K562 (cell line): ENCODE measurements around the gene OR2AT4. TPM values are rescaled to one million over a fixed set of nuclear protein-coding genes. Genes with fewer than 3 reads are reported as not detected.

Experiments used
- ATAC-seq: fragments of 200-7000 bp; cut with Tn5 transposase; 3 replicates; pipeline ENCODE4 v1.9.1; 2020; ENCODE audit warnings: moderate library complexity
- BruUV-seq: library from RNA; stranded (reverse); fragments of 400-500 nt; replicated peaks from 2 replicates; lab custom pipeline; 2021; lab: Mats Ljungman, UMichigan
- CTCF ChIA-PET: fragments of 300-600 bp; formaldehyde crosslinking; extraction: SDS; loops from one replicate; lab custom pipeline; 2021; ENCODE audit warnings: low intra/inter-chr PET ratio; lab: Yijun Ruan, JAX
- POLR2A ChIA-PET: fragments of 300-600, 350-650 bp; sonication (Branson Sonifier 250); formaldehyde crosslinking; extraction: SDS; loops from one replicate; lab custom pipeline; 2021; ENCODE audit warnings: antibody characterized with exemption, inconsistent platforms; lab: Yijun Ruan, JAX
- DNase-seq, 4 experiments: peaks; one replicate each; pipeline versions ENCODE4 v3.0.0 to v3.0.0-alpha.2; 2011 to 2018; ENCODE audit warnings: low spot score in 3 of 4, mixed read lengths in 3 of 4; ENCODE audit errors: extremely low read depth in 1 of 4
- FAIRE-seq: peaks from 2 replicates; lab custom pipeline; 2011; peaks lifted over from hg19 to GRCh38; lab: Jason Lieb, UNC
- H2AFZ ChIP-seq: 2 replicates; pipeline ENCODE4 v1.6.0; 2011; ENCODE audit warnings: low read depth, low read length, control low read depth, inconsistent platforms
- H3K27ac ChIP-seq: fragments of 200-600 bp; 3 replicates; pipeline ENCODE4 v1.8.0; 2011; ENCODE audit warnings: low read depth, mild to moderate bottlenecking, control low read depth, inconsistent platforms, low read length, moderate library complexity, mixed read lengths; ENCODE audit errors: extremely low read depth
- H3K27me3 ChIP-seq, 2 experiments: fragments of 300-600 bp in 1 of 2; 2 replicates in 1 of 2; 3 replicates in 1 of 2; pipeline versions ENCODE4 v1.6.0 to v1.8.0; 2011; ENCODE audit warnings: inconsistent platforms in 2 of 2, low read length in 2 of 2, mild to moderate bottlenecking in 1 of 2, mixed read lengths in 1 of 2, moderate library complexity in 1 of 2; ENCODE audit not compliant: control insufficient read depth in 2 of 2, insufficient read depth in 2 of 2
- H3K36me3 ChIP-seq: fragments of 300-600 bp; 3 replicates; pipeline ENCODE4 v1.8.0; 2011; ENCODE audit warnings: mild to moderate bottlenecking, low read length, inconsistent platforms; ENCODE audit not compliant: control insufficient read depth, insufficient read depth
- H3K4me1 ChIP-seq, 2 experiments: fragments of 200-600 bp in 1 of 2; replicated peaks in 1 of 2; 2 replicates in 1 of 2; 3 replicates in 1 of 2; pipeline versions ENCODE4 v1.5.1 to v1.8.0; 2011; ENCODE audit warnings: inconsistent platforms in 2 of 2, low read length in 2 of 2, mild to moderate bottlenecking in 1 of 2, mixed read lengths in 1 of 2, moderate library complexity in 1 of 2; ENCODE audit not compliant: control insufficient read depth in 2 of 2, insufficient read depth in 2 of 2
- H3K4me2 ChIP-seq: 2 replicates; pipeline ENCODE4 v1.6.1; 2011; ENCODE audit warnings: low read length, control low read depth, inconsistent platforms, mixed read lengths; ENCODE audit not compliant: insufficient read depth
- H3K4me3 ChIP-seq: fragments of 200-600 bp; sonication (generic), shearing (Covaris generic); 2 replicates; pipeline ENCODE4 v1.5.1; 2016; ENCODE audit warnings: control low read depth, inconsistent platforms
- H3K79me2 ChIP-seq: fragments of 200-600 bp; 3 replicates; pipeline ENCODE4 v1.8.0; 2011; ENCODE audit warnings: low read length, inconsistent platforms; ENCODE audit not compliant: control insufficient read depth, insufficient read depth
- H3K9ac ChIP-seq, 2 experiments: 2 replicates each; pipeline versions ENCODE4 v1.6.0 to v1.6.1; 2011; ENCODE audit warnings: low read depth in 2 of 2, low read length in 2 of 2, control low read depth in 1 of 2, inconsistent platforms in 1 of 2, mild to moderate bottlenecking in 1 of 2, mixed read lengths in 1 of 2; ENCODE audit not compliant: insufficient read depth in 1 of 2
- H3K9me1 ChIP-seq: one replicate; pipeline ENCODE4 v1.6.0; 2011; ENCODE audit warnings: inconsistent platforms, mild to moderate bottlenecking, low read length, moderate library complexity; ENCODE audit not compliant: control insufficient read depth, insufficient read depth
- H3K9me3 ChIP-seq: replicated peaks from 2 replicates; pipeline ENCODE4 v1.5.1; 2011; ENCODE audit warnings: low read depth, low read length, inconsistent platforms; ENCODE audit not compliant: control insufficient read depth, insufficient read depth
- H4K20me1 ChIP-seq: replicated peaks from 2 replicates; pipeline ENCODE4 v1.6.1; 2011; ENCODE audit warnings: low read length, inconsistent platforms, mixed read lengths; ENCODE audit not compliant: control insufficient read depth, insufficient read depth
- ARNT ChIP-seq, 2 experiments: fragments of 450-650 bp; IDR thresholded peaks; 2 replicates each; pipeline ENCODE4 v1.6.1; 2016; ENCODE audit warnings: mild to moderate bottlenecking in 1 of 2
- CBFA2T3 ChIP-seq: fragments of 450-650 bp; IDR thresholded peaks from 2 replicates; pipeline ENCODE4 v1.6.1; 2017
- HMGN3 ChIP-seq: IDR thresholded peaks from 2 replicates; pipeline ENCODE4 v1.6.1; 2011; ENCODE audit warnings: borderline replicate concordance, low read depth, mild to moderate bottlenecking, mixed read lengths, low read length; ENCODE audit not compliant: insufficient read length; ENCODE audit errors: extremely low read depth
- HNRNPK ChIP-seq: fragments of 200-400 bp; formaldehyde crosslinking; IDR thresholded peaks from one replicate; pipeline ENCODE4 v1.6.1; 2018; ENCODE audit warnings: mild to moderate bottlenecking, low read depth, low read length; ENCODE audit not compliant: poor library complexity, severe bottlenecking
- IFI16 ChIP-seq: fragments of 250-450 bp; sonication (Bioruptor Pico); IDR thresholded peaks from 2 replicates; pipeline ENCODE4 v2.1.2; 2022; ENCODE audit warnings: mild to moderate bottlenecking, inconsistent platforms
- KLF1 ChIP-seq: fragments of 450-650 bp; IDR thresholded peaks from 2 replicates; pipeline ENCODE4 v1.6.1; 2016; ENCODE audit warnings: missing genetic modification characterization, missing compliant biosample characterization
- RBBP5 ChIP-seq: fragments of 200-600 bp; sonication (generic); IDR thresholded peaks from 2 replicates; pipeline ENCODE4 v1.6.1; 2012; ENCODE audit warnings: borderline replicate concordance, mild to moderate bottlenecking, low read length, control low read depth, inconsistent platforms; ENCODE audit not compliant: insufficient read depth, poor library complexity, severe bottlenecking
- RUNX1 ChIP-seq: sonication (generic); IDR thresholded peaks from 2 replicates; pipeline ENCODE4 v1.6.1; 2016; ENCODE audit warnings: antibody characterized with exemption, low read depth
- SNIP1 ChIP-seq: fragments of 450-650 bp; IDR thresholded peaks from 2 replicates; pipeline ENCODE4 v1.7.1; 2017; ENCODE audit warnings: low read depth, mild to moderate bottlenecking
- SPI1 ChIP-seq: IDR thresholded peaks from 2 replicates; pipeline ENCODE4 v1.6.1; 2011; ENCODE audit warnings: low read depth, low read length, control low read depth, borderline replicate concordance
- TFAM ChIP-seq: fragments of 250-450 bp; sonication (Bioruptor Pico); conservative IDR thresholded peaks from 2 replicates; pipeline ENCODE4 v1.5.0; 2021; ENCODE audit warnings: mild to moderate bottlenecking, moderate library complexity
- XRCC4 ChIP-seq: IDR thresholded peaks from one replicate; pipeline ENCODE4 v1.6.1; 2011; ENCODE audit not compliant: insufficient read depth, insufficient read length; ENCODE audit errors: extremely low read depth
- ZNF408 ChIP-seq: fragments of 250-450 bp; sonication (Bioruptor Pico); IDR thresholded peaks from 2 replicates; pipeline ENCODE4 v1.4.0; 2020; ENCODE audit warnings: low read depth, mild to moderate bottlenecking, moderate library complexity
- ZNF639 ChIP-seq, 2 experiments: fragments of 200-800 bp in 1 of 2; sonication (Bioruptor generic) in 1 of 2; sonication (generic) in 1 of 2; formaldehyde crosslinking in 1 of 2; IDR thresholded peaks in 1 of 2; conservative IDR thresholded peaks in 1 of 2; 2 replicates each; pipeline versions ENCODE4 v1.5.0 to v1.6.1; 2016 to 2020; ENCODE audit warnings: missing compliant biosample characterization in 1 of 2, missing genetic modification characterization in 1 of 2, missing genetic modification reagents in 1 of 2
- WGBS: fragments of 100-300 bp; shearing (Covaris generic); methylation state at CpG from one replicate; pipeline ENCODE4 v1.1.6; 2016; ENCODE audit warnings: low coverage, mixed read lengths; ENCODE audit not compliant: insufficient coverage; ENCODE audit errors: missing lambda C conversion rate; 5-methylcytosine and 5-hydroxymethylcytosine counted together
- in situ Hi-C: fragments of 300-500 bp; cut with MboI; formaldehyde crosslinking; loops from 4 replicates; pipeline ENCODE4 v1.15.0; 2018; ENCODE audit warnings: inconsistent platforms, mixed read lengths
- intact Hi-C: fragments of 100-400 bp; cut with micrococcal nuclease; formaldehyde crosslinking; loops from 2 replicates; pipeline ENCODE4 v1.14.2; 2022
- polyA plus RNA-seq, 8 experiments: library from polyadenylated mRNA; depleted of rRNA in 4 of 8; stranded (reverse) in 5 of 8; unstranded in 3 of 8; fragments of >200 nt; fragmentation: Nextera tagmentation in 2 of 8; fragmentation: Illumina TruSeq in 1 of 8; extraction: Ambion mirVana in 2 of 8; extraction: Trizol in 1 of 8; gene quantifications; 2 replicates each; pipeline versions ENCODE4 v1.2.1 to v1.2.3, GENCODE V29; 2011 to 2014; ENCODE audit warnings: inconsistent platforms in 1 of 8, missing spikeins in 1 of 8
- total RNA-seq, 7 experiments: library from RNA; depleted of rRNA in 6 of 7; stranded (reverse); fragments of >200 nt in 6 of 7; fragmentation: Illumina TruSeq in 2 of 7; extraction: Trizol in 2 of 7; gene quantifications; 2 replicates each; pipeline versions ENCODE4 v1.2.1 to v1.2.3, GENCODE V29; 2011 to 2021; ENCODE audit warnings: low replicate concordance in 1 of 7

The OR2AT4 gene
- total and polyA plus RNA-seq, 9 of the 15 experiments (the other 6 are each of a cell fraction or from before 2014, with no cell fraction given): 0.86 to 3.1 (median 2.0) TPM

- BruUV-seq: no TSS peak
- ATAC-seq: no peak
- H2AFZ ChIP-seq: no peak overlapping the region
- no peaks in the 10 kb centered on the region for H4K20me1 ChIP-seq
- no peaks in the 10 kb centered on the region for H3K9me3 ChIP-seq
- ChIA-PET CTCF (no interaction called here), POLR2A (interaction anchor here (0.6 kb wide), 1 partner anchor 67 kb away, joined by 3 read pairs; no protein-coding TSS in a partner anchor)
- no peak overlapping the region; a peak in 1 of 4 replicates for H3K9ac ChIP-seq
- in situ Hi-C loops (no loop called here), intact Hi-C loops (no loop called here)
- 68% methylated on average over 3 of the region's 3 CpGs for WGBS
- no peak for DNase-seq
- H3K36me3 ChIP-seq: no peaks in the 10 kb centered on the region
- no peak overlapping the region for H3K4me3 ChIP-seq
- no peak overlapping the region for H3K27ac ChIP-seq
- no peaks in the 10 kb centered on the region for H3K79me2 ChIP-seq
- no peak overlapping the region for H3K4me2 ChIP-seq
- H3K4me1 ChIP-seq: peaks cover 29 to 43% of the 10 kb centered on the region in 2 experiments
- no peak for FAIRE-seq
- peaks cover 3% of the 10 kb centered on the region for H3K9me1 ChIP-seq
- H3K27me3 ChIP-seq: no peaks in the 10 kb centered on the region
- no peak for TF ChIP-seq SNIP1
- TF ChIP-seq HNRNPK: no peak
- no peak for TF ChIP-seq HMGN3
- TF ChIP-seq SPI1: no peak
- TF ChIP-seq TFAM: no peak
- no peak for TF ChIP-seq XRCC4
- TF ChIP-seq RUNX1: no peak
- TF ChIP-seq CBFA2T3: no peak
- no peak for TF ChIP-seq KLF1 (tag)
- no peak for TF ChIP-seq ZNF408 (CRISPR knock-in tag)
- no peak for TF ChIP-seq RBBP5
- no peak for TF ChIP-seq ZNF639 (CRISPR knock-in tag; conservative IDR thresholded peaks at IDR 0.05 in 1 of 2, IDR thresholded peaks at IDR 0.05 in 1 of 2)
- TF ChIP-seq ARNT (IDR thresholded peaks at IDR 0.05): no peak
- TF ChIP-seq IFI16: no peak
These were observed 62.8 kb downstream of the OR2AT4 start for GRCh38 chr11:75033916-75034315.
